K562 treated with DMSO at 1 percent for 12 hours (cell line): ENCODE measurements around the gene DROSHA. TPM values are rescaled to one million over a fixed set of nuclear protein-coding genes. Genes with fewer than 3 reads are reported as not detected.

ENCODE experiments used
- total RNA-seq: library from RNA; unstranded; fragments of 300-600 nt; gene quantifications from 2 replicates; pipeline ENCODE4 v1.2.3, GENCODE V29; 2022; ENCODE audit not compliant: insufficient read depth

Gene DROSHA, protein sequence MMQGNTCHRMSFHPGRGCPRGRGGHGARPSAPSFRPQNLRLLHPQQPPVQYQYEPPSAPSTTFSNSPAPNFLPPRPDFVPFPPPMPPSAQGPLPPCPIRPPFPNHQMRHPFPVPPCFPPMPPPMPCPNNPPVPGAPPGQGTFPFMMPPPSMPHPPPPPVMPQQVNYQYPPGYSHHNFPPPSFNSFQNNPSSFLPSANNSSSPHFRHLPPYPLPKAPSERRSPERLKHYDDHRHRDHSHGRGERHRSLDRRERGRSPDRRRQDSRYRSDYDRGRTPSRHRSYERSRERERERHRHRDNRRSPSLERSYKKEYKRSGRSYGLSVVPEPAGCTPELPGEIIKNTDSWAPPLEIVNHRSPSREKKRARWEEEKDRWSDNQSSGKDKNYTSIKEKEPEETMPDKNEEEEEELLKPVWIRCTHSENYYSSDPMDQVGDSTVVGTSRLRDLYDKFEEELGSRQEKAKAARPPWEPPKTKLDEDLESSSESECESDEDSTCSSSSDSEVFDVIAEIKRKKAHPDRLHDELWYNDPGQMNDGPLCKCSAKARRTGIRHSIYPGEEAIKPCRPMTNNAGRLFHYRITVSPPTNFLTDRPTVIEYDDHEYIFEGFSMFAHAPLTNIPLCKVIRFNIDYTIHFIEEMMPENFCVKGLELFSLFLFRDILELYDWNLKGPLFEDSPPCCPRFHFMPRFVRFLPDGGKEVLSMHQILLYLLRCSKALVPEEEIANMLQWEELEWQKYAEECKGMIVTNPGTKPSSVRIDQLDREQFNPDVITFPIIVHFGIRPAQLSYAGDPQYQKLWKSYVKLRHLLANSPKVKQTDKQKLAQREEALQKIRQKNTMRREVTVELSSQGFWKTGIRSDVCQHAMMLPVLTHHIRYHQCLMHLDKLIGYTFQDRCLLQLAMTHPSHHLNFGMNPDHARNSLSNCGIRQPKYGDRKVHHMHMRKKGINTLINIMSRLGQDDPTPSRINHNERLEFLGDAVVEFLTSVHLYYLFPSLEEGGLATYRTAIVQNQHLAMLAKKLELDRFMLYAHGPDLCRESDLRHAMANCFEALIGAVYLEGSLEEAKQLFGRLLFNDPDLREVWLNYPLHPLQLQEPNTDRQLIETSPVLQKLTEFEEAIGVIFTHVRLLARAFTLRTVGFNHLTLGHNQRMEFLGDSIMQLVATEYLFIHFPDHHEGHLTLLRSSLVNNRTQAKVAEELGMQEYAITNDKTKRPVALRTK (N-terminal part only)
- total RNA-seq: 21.1 and 41.1 TPM in 2 replicates

DNA sequence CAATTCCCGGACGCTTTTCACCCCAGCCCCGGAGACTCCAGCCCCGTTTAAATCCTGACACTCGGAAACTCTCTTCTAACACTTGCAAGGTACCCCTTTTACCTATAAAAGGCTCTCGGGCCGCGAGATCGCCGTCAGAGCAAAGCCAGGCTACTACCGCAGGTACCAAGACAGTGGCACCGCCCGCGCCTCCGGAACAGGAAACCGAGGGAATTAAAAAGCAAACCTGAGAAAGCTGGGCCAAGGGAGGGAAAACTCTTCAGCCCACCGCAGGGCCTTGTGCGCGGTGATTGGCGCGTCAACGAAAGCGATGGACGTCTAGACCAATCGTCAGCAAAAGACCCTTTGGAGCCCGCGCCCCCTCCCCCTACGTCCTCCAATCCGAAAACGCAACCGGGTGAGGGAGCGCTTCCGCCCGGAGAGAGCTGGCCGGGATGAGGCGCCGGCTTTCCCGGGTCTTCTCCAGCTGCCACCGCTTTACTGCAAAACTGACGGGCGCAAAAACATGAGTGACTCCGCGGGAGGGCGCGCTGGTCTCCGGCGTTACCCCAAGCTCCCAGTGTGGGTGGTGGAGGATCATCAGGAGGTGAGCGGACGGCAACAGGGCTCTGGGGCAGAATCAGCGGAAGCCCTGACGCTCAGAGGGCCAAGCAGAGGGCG is at the start of gene DROSHA, which contains the start of gene C5orf22:
DROSHA (minus strand) TSS at position 206 of the 660 bp plus-strand sequence. CDS start 3,034 bp downstream, outside the sequence.
C5orf22 (plus strand) TSS at position 414 of the 660 bp plus-strand sequence; CDS start at position 506, 92 bp downstream.

Other genes with a start within 250 kb of the DROSHA start
- 4.7 and 18.2 TPM in 2 replicates for gene C5orf22, start 208 bp upstream of the DROSHA start, total RNA-seq
- gene PDZD2, start 107.0 kb upstream of the DROSHA start, total RNA-seq: 0.14 TPM in 1 of 2 replicates, not detected in the other